ENCODE results near the gene SYTL2. TPM values are rescaled to one million over a fixed set of nuclear protein-coding genes. Genes with fewer than 3 reads are reported as not detected.

SYTL2 gene
- total RNA-seq, 2 experiments from 2014 or later = 9.5 to 11.2 TPM

GRCh38 chr11:85685820-85686459 lies 125.0 kb downstream of the SYTL2 start, which contains the start of gene CCDC89:
TSS of gene CCDC89 (minus strand) at chr11:85686195. CDS start at chr11:85686130, 65 bp downstream.
- ATAC-seq (no peak), DNase-seq (no peak)
- no peaks in the 10 kb centered on the region for H3K36me3 Mint-ChIP-seq (ENCODE audit: low read depth)
- H3K4me1 Mint-ChIP-seq (ENCODE audit: low read depth) = peaks cover 11% of the 10 kb centered on the region
- H3K27ac Mint-ChIP-seq = no peak within 1 kb of the TSS
- no peak for TF ChIP-seq CTCF (IDR thresholded peaks at IDR 0.05)
- ChIA-PET CTCF (interaction anchor here (0.8 to 1.2 kb wide), 3 partner anchors 9 to 23 kb away, joined by 3 read pairs; partner anchors contain the start of gene CREBZF), POLR2A (interaction anchor here (0.9 to 1.3 kb wide), 2 partner anchors 11 to 14 kb away, joined by 4 to 5 read pairs; no protein-coding TSS in a partner anchor)
- intact Hi-C loops (cut with micrococcal nuclease) = no loop called here
- H3K4me3 Mint-ChIP-seq = no peak within 1 kb of the TSS
- H3K9me3 Mint-ChIP-seq = no peaks in the 10 kb centered on the region
- no peaks in the 10 kb centered on the region for H3K27me3 Mint-ChIP-seq

GRCh38 chr11:85685125-85685819 lies 125.7 kb downstream of the SYTL2 start:
- ChIA-PET CTCF (interaction anchor here (0.8 to 2.0 kb wide), 5 partner anchors 9 to 169 kb away, joined by 3 to 5 read pairs (median 3); partner anchors contain the start of genes CCDC83 and CREBZF), POLR2A (interaction anchor here (0.9 to 1.3 kb wide), 2 partner anchors 12 to 14 kb away, joined by 4 to 5 read pairs; no protein-coding TSS in a partner anchor)
- ATAC-seq (no peak), DNase-seq (no peak)
- Mint-ChIP-seq H3K27me3 (no peaks in the 10 kb centered on the region), H3K4me3 (no peak overlapping the region), H3K9me3 (no peaks in the 10 kb centered on the region), H3K27ac (no peak overlapping the region), H3K4me1 (ENCODE audit: low read depth) (peaks cover 11% of the 10 kb centered on the region), H3K36me3 (ENCODE audit: low read depth) (no peaks in the 10 kb centered on the region)
- intact Hi-C loops (cut with micrococcal nuclease) = no loop called here
- no peak for TF ChIP-seq CTCF (IDR thresholded peaks at IDR 0.05)

GRCh38 chr11:85682330-85683305 lies 128.3 kb downstream of the SYTL2 start:
- peak; percentile 79 for DNase-seq
- POLR2A ChIA-PET = interaction anchor here (0.5 kb wide), 2 partner anchors 28 to 220 kb away, joined by 3 to 4 read pairs; no protein-coding TSS in a partner anchor
- no peaks in the 10 kb centered on the region for H3K9me3 Mint-ChIP-seq
- peak overlapping the region; percentile 78 for H3K4me3 Mint-ChIP-seq
- no peak for TF ChIP-seq CTCF (IDR thresholded peaks at IDR 0.05)
- peak; percentile 86 for ATAC-seq
- peak overlapping the region; percentile 90 for H3K27ac Mint-ChIP-seq
- H3K4me1 Mint-ChIP-seq (ENCODE audit: low read depth) = peaks cover 11% of the 10 kb centered on the region
- no peaks in the 10 kb centered on the region for H3K36me3 Mint-ChIP-seq (ENCODE audit: low read depth)
- CTCF ChIA-PET = no interaction called here
- no peaks in the 10 kb centered on the region for H3K27me3 Mint-ChIP-seq
- intact Hi-C loops (cut with micrococcal nuclease) = no loop called here

- Mint-ChIP-seq H3K36me3 (ENCODE audit: low read depth) (no peaks in the 10 kb centered on the region), H3K4me1 (ENCODE audit: low read depth) (peaks cover 11% of the 10 kb centered on the region), H3K9me3 (no peaks in the 10 kb centered on the region), H3K4me3 (no peak overlapping the region), H3K27ac (no peak overlapping the region), H3K27me3 (no peaks in the 10 kb centered on the region)
- ChIA-PET CTCF (interaction anchor here (1.1 to 1.8 kb wide), 4 partner anchors 10 to 174 kb away, joined by 3 to 7 read pairs (median 5); partner anchors contain the start of gene CCDC83), POLR2A (interaction anchor here (1.0 to 2.0 kb wide), 4 partner anchors 21 to 164 kb away, joined by 3 to 5 read pairs (median 3); partner anchors contain the start of gene TMEM126A)
- intact Hi-C loops (cut with micrococcal nuclease) = no loop called here
- no peak for TF ChIP-seq CTCF (IDR thresholded peaks at IDR 0.05)
- DNase-seq (peak; percentile 22), ATAC-seq (peak; percentile 65)
Measured at GRCh38 chr11:85680897-85681296, 130.0 kb downstream of the SYTL2 start.

All from activated CD8-positive, alpha-beta T cell treated with anti-CD3 and anti-CD28 coated beads for 36 hours (primary cell).